Activated CD8-positive, alpha-beta memory T cell treated with anti-CD3 and anti-CD28 coated beads for 48 hours (primary cell): Measurements from ENCODE around the gene FGF2.
"Not testable (repeated sequence)": the region's sequence is repeated elsewhere in the genome, so short reads cannot be mapped to it uniquely, and the experiment has no call there.

Source experiments
- DNase-seq, 3 experiments: peaks; one replicate each; pipeline ENCODE4 v3.0.0-alpha.2; 2020; ENCODE audit warnings: low read depth in 2 of 3, low spot score in 2 of 3

Gene FGF2

DNA sequence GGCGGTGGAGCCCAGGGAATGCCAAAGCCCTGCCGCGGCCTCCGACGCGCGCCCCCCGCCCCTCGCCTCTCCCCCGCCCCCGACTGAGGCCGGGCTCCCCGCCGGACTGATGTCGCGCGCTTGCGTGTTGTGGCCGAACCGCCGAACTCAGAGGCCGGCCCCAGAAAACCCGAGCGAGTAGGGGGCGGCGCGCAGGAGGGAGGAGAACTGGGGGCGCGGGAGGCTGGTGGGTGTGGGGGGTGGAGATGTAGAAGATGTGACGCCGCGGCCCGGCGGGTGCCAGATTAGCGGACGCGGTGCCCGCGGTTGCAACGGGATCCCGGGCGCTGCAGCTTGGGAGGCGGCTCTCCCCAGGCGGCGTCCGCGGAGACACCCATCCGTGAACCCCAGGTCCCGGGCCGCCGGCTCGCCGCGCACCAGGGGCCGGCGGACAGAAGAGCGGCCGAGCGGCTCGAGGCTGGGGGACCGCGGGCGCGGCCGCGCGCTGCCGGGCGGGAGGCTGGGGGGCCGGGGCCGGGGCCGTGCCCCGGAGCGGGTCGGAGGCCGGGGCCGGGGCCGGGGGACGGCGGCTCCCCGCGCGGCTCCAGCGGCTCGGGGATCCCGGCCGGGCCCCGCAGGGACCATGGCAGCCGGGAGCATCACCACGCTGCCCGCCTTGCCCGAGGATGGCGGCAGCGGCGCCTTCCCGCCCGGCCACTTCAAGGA, at the start of gene FGF2:
Gene FGF2, plus strand, starts transcription at position 279 of the 705 bp plus-strand sequence. Its CDS starts 344 bp downstream, at position 623.
- DNase-seq = peak in 2 of 3 experiments; percentile 4 to 7

DNA sequence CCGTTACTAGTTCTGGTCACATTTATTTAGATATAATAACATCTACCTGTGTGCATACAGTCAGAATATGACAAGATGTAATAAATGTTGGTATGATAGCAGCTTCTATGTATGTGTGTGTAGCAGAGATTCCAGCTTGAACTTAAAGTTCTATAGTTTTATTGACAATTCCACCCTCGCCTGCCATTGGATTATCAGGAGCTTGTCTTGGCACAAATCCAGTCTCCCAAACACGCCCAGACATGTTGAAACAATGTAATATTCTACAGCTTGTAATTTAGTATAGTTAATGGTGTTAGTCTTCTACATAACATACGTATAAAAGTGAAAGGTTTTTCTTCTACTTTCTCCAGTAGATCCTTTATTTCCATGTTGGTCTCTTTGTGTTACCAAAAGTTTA, 49.7 kb upstream of the FGF2 start:
- no peak for DNase-seq

DNA sequence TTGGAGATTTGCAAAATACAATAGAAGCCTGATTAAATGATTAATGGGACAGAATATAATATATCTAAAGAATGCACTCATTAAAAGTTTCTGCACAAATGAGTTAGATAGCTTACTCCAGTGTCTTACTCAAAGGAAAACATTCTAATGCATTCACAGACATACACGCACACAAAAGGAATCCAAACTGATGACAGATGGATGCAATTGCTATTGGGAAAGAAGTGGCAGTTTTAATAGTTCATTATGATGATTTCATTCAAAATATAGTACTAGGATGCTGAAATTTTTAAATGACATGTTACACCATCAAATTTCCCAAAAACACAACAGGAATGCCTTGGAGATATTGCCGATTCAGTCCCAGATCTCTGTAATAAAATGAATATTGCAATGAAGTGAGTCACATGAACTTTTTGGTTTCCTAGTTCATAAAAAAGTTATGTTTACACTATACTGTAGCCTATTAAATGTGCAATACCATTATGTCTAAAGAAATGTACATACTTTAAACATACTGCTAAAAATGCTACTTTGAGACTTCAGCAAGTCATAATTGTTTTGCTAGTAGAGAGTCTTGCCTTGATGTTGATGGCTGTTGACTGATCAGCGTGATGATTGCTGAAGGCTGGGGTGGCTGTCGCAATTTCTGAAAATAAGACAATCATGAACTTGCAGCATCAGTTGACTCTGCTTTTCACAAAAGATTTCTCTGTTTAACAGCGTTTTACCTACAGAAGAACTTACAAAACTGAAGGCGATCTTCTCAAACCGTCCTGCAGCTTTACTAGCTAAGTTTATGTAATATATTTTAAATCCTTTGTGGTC, 48.6 kb upstream of the FGF2 start:
- no peak for DNase-seq

- DNase-seq = no peak
Measured at GRCh38 chr4:122781486-122781885, 45.1 kb upstream of the FGF2 start.

- DNase-seq = no peak
Measured at GRCh38 chr4:122783301-122784215, 43.1 kb upstream of the FGF2 start.

- DNase-seq = no peak
Measured at GRCh38 chr4:122784261-122784660, 42.4 kb upstream of the FGF2 start.

GRCh38 chr4:122785099-122785498, 41.5 kb upstream of the FGF2 start:
- no peak for DNase-seq

DNA sequence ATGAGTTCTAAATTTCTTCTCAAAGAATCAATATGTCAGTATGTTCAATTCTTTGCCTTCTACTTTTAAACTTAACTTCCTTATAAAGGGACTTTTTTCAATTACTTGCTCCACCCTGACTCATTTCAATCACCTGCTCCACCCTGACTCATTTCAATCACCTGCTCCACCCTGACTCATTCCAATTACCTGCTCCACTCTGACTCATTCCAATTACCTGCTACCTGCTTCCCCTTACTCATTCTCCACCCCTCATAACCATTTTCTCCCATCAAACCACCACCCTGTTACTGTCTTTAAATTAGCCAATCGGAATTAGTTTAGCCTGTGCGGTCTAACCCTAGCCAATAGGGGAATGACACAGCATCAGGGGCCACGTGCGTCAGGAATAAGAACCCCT, 40.3 kb upstream of the FGF2 start:
- DNase-seq = not testable (repeated sequence)

- DNase-seq = not testable (repeated sequence)
Measured at GRCh38 chr4:122786920-122787319, 39.7 kb upstream of the FGF2 start.

DNA sequence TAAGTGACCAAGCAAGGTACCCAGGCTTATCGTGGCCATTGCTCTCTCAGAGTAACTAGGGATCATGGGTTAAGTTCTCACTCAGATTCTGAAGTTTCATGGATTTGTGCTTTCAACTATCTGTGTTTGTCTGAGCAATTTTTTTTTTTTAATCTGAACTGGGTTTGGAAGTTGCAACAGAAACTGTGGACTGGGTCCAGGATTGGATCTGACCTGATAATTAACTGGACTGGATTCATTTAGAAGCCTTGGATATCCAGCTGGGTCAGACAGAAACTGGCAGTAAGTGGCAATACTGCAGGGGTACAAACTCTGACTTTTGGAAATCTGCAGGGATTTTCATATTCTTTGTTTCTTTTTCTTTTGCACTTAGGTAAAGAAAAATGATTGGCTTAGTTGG, 38.7 kb upstream of the FGF2 start:
- DNase-seq = no peak

DNA sequence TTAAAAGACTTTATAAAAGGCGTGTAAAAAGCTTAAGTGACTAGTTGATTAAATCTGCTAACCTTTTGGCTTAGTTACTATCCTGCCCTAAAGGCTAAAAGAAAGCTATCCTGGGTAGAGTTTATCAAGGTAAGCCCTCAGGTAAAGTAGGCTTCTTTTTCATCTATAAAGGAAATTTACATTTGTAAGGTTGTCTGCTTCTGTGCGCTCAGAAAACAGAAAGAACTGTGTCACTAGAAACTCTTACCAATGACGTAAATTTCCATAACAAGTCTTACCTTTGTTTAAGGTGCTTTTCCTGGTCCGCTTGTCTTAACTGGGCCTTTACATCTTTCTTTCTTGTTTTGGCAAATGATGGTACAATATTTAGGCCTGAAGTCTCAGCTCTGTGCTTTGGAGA, 37.7 kb upstream of the FGF2 start:
- DNase-seq = no peak

- no peak for DNase-seq
Measured at GRCh38 chr4:122793811-122794210, 32.8 kb upstream of the FGF2 start.

DNA sequence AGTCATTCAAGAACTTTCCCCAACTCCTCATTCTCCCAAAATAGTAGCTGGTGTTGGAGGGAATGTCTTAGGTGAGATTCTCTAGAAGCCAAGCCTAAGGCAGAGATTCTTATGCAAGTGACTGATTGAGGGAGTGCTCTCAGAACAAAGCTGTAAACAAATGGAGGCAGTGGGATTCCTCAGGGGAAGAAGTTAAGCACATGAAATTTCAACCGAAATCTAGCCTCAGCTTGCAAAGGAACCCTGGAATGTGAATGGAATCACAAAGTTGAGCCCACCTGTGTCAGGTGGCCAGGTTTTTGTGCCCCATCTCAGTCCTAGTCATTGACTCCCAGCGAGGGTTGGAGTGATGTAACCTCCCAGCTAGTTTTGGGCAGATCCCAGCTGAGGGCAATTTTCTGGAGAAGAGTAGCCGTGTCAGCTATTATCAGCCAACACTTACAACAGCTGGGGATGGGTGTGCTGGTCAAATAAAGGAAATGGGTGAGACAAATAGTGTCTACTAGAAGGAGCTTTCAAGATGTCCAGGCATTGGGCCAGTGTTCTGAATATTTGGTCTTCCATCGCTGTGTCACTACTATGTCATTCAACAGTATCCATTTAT, 29.7 kb upstream of the FGF2 start:
- no peak for DNase-seq

- DNase-seq = no peak
Measured at GRCh38 chr4:122797405-122798094, 29.1 kb upstream of the FGF2 start.

GRCh38 chr4:122798101-122798500, 28.5 kb upstream of the FGF2 start:
- DNase-seq = no peak

DNA sequence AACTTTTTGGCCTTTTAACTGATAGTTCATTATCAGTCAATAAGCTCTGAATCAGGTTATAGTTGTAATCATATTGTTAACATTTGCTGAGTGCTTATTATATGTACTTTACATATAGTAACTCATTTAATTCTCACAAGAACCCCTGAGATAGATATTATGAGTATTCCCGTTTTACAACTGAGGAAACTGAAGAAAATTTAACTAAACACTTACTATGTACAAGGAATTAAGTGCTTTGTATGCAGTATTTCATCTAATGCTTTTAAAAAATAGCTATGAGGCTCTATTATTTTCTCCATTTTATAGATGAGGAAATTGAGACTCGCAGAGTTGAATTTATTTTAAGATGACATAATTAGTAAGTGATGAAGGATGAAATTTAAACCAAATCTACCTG, 27.7 kb upstream of the FGF2 start:
- DNase-seq = no peak

DNA sequence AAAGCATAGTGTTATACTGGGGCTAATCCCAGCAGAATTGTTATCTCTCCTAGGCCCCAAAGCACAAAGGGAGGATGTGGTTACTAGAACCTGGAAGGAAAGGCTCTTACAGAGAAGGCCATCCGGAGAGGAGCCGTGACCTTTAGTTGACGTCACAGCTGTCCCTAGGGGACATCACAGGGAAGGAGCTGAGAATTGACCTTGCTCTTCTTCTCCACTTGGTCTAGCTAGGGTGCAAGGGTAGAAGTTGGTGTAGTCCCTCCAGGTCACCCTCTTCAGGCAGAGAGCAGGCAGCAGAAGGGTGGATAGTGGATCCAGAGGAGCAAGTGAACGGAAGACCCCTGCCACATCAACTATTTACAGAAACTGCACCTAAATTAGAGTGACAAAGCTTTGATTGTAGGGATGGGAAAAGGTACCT, 22.8 kb upstream of the FGF2 start:
- no peak for DNase-seq

DNA sequence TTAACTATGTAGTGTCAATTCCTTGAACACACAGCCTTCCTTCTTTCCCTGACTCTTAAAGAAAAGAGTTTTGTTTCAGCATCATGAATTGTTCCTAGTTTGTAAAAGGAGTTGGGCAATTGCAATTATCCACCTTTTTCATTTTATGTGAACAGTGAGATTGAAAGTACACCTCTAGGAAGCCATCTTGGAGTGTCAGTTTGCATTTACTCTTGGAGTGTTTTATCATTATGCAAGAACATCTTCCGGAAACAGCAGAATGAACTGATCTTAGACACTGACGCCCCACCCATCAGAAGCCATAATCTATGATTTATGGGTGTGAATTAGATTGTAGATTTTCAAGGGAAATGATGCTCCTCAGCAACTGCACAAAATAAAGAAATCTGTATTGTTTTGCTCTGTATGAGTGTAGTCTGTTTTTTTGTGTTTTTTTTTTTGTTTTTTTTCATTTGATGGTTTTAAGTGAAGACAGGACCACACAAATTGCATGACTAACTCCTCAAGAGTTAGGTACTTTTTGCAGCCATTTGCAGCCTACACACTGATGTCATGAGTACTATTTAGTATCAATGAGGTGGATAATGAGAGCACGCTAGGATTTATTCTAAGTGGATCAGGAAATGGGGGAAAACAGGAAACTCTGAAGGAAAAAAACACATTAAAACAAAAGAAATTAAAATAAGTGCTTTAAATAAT, 19.5 kb upstream of the FGF2 start:
- no peak for DNase-seq

GRCh38 chr4:122810669-122811068, 16.0 kb upstream of the FGF2 start:
- DNase-seq = no peak

DNA sequence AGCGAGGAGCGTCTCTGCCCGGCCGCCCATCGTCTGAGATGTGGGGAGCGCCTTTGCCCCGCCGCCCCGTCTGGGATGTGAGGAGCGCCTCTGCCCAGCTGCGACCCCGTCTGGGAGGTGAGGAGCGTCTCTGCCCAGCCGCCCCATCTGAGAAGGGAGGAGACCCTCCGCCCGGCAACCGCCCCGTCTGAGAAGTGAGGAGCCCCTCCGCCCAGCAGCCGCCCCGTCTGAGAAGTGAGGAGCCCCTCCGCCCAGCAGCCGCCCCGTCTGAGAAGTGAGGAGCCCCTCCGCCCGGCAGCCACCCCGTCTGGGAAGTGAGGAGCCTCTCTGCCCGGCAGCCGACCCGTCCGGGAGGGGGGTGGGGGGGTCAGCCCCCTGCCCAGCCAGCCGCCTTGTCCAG, 14.8 kb upstream of the FGF2 start:
- DNase-seq = not testable (repeated sequence)
